ENCODE measurements around the gene ADRB2.

Gene ADRB2

DNA sequence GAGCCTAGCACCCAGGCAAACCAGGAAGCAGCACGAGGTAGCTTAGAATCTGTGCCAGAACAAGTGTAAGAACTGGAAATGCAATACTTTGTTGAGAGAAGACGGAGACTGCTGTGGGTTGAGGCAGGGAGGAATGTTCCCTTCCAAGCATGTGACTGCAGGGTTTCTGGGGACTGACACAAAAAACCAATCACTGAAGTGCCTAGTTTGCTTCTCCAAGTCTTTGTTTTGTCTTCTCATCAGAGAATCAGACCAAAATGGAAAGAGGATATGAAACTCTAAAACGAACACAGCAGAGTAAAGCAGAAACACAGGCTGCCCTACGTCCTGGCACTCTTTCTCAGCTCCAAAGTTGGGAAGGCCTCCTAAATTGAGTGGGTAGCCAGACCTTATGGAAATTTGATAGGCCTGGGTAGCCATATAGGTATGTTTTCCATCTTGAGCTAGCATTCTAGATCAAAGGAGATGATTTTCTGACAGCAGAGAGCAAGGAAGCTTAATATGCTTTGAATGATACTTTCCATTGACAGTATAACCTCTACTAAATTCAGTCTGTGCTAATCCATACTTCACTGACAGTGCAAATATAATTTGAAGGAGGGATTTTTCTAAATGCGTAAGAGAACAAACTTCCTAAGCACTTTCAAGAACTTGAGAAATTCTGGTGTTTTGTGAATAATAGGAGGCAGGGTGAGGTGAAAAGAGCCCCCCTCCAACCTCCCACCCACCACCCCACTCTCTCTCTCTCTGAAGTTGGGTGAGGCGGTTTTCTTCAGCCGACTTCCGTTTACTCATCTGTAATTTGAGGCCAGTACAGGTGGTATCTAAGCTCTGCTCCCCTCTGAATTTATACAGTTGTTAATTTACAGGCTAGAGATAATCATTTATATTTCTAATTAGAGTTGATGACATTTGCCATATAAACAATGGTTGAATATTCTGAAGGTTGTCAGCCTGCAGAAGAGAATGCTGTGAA lies 5.5 kb downstream of the ADRB2 start:
- DNase-seq = no peak

GRCh38 chr5:148833122-148833521 lies 6.7 kb downstream of the ADRB2 start:
- DNase-seq = no peak

DNA sequence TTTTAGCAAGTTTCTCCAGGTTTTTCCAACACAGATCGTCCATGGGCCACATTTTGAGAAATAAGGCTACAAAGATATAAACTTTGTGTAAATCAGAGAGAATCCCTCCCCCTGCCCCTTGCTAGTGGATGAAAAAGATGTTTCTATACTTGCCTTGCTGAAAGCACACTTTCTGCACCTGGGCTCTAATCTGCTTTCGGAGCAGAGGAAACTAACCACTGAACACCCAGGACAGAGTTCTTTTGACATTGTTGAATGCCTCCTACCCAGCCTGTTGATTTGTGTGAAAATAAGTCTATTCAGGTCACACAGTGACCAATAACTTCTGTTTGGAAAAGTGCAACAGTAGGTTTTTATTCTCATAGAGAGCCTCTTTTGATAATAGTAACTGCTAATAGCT lies 7.5 kb downstream of the ADRB2 start:
- DNase-seq = no peak

- DNase-seq = no peak
These were observed 8.3 kb downstream of the ADRB2 start for GRCh38 chr5:148834689-148835088.

DNA sequence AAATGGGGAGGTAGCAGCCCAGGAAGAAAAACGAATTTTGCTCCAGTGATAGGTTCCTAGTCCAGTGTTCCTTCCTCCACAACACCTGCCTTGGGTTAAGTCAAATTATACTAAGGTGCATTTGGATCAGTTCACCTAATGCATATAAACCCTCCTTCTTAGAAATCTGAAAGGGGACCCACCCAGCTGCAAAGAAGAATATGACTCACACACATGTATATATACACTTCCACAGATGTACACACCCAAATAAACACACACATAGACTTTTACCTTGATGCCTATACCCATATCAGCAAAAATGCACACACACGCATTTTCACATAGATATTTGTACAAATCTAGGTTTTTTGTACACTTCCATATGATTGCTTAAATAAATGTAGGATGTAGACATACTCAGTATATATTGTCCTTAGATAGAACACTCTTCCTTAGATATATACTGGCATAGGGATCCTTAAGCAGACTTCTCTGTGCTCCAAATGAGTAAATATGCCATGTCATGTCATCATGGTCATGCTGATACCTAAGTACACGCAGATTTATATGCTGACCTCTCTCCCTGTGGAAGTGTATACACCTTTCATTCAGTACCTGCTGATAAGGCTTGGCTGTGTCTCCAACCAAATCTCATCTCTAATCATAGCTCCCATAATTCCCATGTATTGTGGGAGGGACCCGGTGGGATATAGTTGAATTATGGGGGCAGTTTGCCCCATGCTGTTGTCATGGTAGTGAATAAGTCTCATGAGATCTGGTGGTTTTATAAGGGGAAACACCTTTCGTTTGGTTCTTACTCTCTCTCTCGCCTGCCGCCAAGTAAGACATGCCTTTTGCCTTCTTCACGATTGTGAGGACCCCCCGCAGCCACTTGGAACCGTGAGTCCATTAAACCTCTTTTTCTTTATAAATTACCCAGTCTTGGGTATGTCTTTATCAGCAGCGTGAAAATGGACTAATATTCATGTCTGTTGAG lies 10.2 kb downstream of the ADRB2 start:
- no peak for DNase-seq

DNA sequence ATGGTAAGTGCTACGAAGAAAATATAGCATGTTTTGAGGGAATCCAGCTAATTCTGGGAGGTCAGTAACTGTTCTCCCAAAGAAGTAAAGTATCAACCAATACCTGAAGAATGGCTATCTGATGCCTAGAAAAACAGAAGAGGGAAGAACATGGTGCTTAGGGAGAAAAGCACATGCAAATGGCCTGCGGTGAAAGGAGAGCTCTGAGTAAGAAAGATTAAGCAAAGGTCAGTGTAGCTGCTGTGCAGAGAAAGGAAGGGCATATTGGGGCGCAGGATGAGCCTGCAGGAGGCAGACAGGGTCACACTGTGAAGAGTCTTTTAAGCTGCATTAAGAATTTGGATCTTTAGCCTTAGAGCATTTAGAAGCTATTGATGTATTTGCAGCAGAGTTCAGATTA lies 11.0 kb downstream of the ADRB2 start:
- no peak for DNase-seq

DNA sequence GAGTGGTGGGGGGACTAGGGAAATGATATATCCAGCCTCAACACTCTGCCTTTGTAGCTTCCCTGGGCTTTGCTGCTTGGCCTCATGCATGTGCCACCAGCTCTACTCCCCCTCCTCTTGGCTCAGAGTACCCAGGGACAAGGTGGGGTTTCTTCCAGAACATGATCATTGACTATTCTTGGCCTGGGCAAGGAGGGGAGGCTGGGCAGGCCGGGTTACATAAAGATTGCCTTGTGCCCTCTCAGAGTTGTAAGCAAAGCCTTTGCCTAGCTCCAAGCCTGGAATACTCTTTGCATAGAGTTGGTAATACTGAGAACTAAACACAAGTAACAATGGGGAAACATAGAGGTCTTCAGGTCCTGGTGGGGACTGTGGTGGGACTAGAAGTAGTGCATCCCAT lies 11.9 kb downstream of the ADRB2 start:
- DNase-seq = no peak

GRCh38 chr5:148839960-148840359 lies 13.5 kb downstream of the ADRB2 start:
- no peak for DNase-seq

GRCh38 chr5:148840531-148840930 lies 14.1 kb downstream of the ADRB2 start:
- no peak for DNase-seq

GRCh38 chr5:148841519-148841918 lies 15.1 kb downstream of the ADRB2 start:
- no peak for DNase-seq

DNA sequence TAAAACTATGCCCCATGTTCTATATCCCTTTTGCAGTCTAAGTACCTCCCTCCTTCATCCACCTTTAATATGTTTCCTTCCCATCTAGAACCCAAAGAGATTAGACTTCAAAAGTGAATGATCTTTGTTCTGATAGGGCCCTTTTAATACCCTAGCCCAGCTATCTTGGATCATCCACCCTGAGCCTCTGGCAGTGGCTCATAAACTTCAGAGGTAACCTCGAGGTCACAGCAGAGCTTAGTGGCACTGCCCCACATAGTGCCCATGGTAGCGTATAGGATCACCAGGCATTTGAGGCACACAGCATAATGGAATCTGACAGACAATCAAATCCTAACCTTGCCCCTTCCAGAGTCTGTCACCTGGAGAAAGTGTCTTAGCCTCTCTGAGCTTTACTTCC lies 15.8 kb downstream of the ADRB2 start:
- no peak for DNase-seq

DNA sequence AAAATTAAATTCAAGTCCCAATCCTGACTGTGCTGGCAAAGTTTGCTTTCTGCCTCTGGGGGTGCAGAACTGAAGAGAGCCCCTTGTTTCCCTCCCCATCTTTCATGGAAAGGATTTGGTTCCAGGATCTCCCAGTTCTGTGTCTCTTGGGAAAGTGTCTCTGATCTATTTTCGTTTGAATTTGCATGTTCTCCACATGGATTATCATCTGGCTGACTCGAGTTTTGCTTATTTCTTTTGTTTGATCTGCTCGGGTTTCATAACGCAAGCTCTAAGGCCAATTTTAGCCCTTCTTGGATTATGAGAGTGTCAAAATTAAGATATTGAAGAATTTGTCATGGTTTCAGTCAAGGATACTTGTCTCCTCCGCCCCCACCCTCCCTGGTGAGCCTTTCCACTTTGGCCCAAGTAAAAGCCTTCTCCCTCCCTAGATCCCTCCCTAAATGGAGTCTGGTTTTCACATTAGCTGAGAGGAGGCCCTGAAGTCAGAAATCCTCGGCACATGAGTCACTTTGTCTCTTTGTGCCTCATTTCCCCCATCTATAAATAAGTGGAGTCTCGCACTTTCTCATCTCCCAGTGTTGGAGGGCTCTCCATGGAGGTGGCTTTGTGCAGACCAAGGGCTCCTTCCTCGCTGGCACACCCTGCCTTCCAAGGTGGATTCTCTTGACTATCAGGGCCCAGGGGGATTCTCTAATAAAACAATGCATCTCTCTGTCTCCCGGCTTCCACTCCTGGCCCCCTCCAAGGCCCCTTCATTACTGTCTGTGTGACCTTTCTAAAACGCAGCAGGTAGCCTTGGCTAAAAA lies 17.3 kb downstream of the ADRB2 start:
- peak; percentile 83 for DNase-seq

- DNase-seq = no peak
These were observed 18.2 kb downstream of the ADRB2 start for GRCh38 chr5:148844433-148845280.

DNA sequence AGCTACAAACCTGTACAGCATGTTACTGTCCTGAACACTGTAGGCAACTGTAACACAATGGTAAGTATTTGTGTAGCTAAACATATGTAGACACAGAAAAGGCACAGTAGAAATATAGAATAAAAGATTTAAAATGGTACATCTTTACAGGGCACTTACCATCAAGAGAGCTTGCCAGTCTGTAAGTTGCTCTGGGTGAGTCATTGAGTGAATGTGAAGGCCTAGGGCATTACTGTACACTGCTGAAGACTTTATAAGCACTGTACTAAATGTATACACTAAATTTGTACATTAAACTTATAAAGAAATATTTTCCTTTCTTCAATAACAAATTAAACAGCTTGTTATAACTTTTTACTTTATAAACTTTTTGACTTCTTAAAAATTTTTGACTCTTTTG lies 20.5 kb downstream of the ADRB2 start:
- no peak for DNase-seq

- DNase-seq = no peak
These were observed 21.0 kb downstream of the ADRB2 start for GRCh38 chr5:148847456-148847855.

- DNase-seq = no peak
These were observed 22.1 kb downstream of the ADRB2 start for GRCh38 chr5:148848393-148849031.

GRCh38 chr5:148849461-148849860 lies 23.1 kb downstream of the ADRB2 start:
- no peak for DNase-seq

GRCh38 chr5:148850836-148851235 lies 24.4 kb downstream of the ADRB2 start:
- DNase-seq = no peak

DNA sequence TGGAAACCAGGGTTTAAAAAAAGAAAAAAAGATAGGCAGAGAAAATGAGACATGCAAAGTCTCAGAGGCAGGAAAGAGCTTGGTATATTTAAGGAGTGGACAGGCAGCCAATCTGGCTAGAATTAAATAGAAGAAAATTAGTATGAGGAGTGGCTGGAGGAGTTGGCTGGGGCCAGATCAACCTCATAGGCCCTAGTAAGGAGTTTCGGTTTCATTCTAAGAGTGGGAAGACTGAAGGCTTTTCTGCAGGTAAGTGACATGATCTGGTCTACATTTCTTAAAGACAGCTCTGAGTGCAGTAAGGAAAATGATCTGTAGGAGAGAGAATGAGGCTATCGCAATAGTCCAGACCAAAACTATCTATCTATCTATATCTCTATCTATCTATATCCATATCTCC lies 27.5 kb downstream of the ADRB2 start:
- no peak for DNase-seq

DNA sequence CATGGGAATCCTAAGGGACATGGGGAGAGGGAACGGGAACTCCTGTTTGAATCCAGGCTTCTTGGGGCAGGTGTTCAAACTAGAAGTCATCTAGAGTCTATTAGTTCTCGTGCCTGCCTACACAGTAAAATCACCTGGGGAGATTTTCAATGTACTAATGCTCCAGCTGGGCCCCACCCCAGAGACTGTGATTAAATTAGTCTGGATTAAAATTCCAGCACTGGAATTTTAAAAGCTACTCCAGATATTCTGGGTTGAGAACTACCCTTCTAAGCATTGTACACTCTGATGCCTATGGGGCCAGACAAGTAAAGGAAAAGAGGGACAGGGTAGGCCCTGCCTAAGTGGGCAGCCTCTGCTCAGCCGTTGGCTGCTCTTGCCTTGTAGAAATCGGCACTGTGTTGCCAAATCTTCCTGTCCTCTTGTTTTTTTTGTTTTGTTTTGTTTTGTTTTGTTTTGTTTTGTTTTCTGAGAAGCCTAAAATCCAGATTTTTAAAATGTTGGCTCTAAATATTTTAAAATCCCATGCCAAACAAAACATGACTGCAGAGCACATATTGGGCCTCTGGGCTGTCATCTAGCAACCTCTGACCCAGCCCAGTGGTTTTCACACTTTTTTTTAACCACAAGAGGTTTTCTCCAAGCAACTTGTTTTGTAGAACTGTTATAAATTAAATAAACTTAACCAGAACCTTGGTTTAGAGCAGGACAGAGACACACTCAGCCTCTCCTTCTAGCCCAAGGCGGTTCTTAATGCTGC lies 29.0 kb downstream of the ADRB2 start:
- no peak for DNase-seq

DNA sequence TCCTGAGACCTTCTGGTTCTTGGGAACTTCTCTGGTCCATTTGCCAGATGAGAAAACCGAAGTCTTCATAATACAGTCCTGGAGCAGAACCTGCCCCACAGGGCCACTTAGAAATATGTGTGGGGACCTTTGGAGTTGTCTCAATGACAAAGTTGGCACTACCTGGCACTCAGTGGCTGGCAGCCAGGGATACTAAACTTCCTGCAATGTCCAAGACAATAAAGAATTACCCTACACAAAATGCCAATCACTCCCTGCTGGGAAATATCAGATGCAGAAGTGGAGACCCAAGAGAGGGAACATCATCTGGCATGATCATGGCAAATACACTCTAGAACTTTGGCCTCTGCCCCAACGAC lies 29.6 kb downstream of the ADRB2 start:
- no peak for DNase-seq
